Panc1 (cell line): ENCODE results near the gene RPL7A. TPM values are rescaled to one million over a fixed set of nuclear protein-coding genes. Genes with fewer than 3 reads are reported as not detected.

ENCODE experiments used
- ATAC-seq: fragments of 200-7000 bp; cut with Tn5 transposase; 2 replicates; pipeline ENCODE4 v1.9.1; 2020; ENCODE audit warnings: mild to moderate bottlenecking, moderate library complexity
- BruUV-seq: library from RNA; stranded (reverse); fragments of 400-500 nt; replicated peaks from 2 replicates; lab custom pipeline; 2021; lab: Mats Ljungman, UMichigan
- CTCF ChIA-PET: fragments of 300-600 bp; sonication (Branson Sonifier 250); formaldehyde crosslinking; loops from one replicate; lab custom pipeline; 2022; ENCODE audit warnings: antibody characterized with exemption; lab: Charles Lee
- POLR2A ChIA-PET: fragments of 300-600 bp; sonication (Branson Sonifier 250); formaldehyde crosslinking; loops from one replicate; lab custom pipeline; 2022; ENCODE audit warnings: antibody characterized with exemption; lab: Charles Lee
- DNase-seq: peaks from one replicate; pipeline ENCODE4 v3.0.0-alpha.2; 2010; ENCODE audit warnings: low read depth, low spot score
- H3K27ac ChIP-seq: 2 replicates; pipeline ENCODE4 v1.5.1; 2011; ENCODE audit warnings: mild to moderate bottlenecking, low read length, inconsistent platforms
- H3K27me3 ChIP-seq: fragments of 200-500 bp; sonication (Bioruptor generic); 2 replicates; pipeline ENCODE4 v1.6.0; 2014; ENCODE audit warnings: low read length, inconsistent platforms; ENCODE audit not compliant: control insufficient read depth, insufficient read depth
- H3K36me3 ChIP-seq: fragments of 200-500 bp; sonication (Bioruptor generic); 2 replicates; pipeline ENCODE4 v1.5.1; 2014; ENCODE audit warnings: inconsistent platforms, mild to moderate bottlenecking, low read length, moderate library complexity; ENCODE audit not compliant: control insufficient read depth, insufficient read depth
- H3K4me1 ChIP-seq: 2 replicates; pipeline ENCODE4 v1.5.1; 2011; ENCODE audit warnings: inconsistent platforms, mild to moderate bottlenecking, low read length, moderate library complexity; ENCODE audit not compliant: control insufficient read depth, insufficient read depth
- H3K4me3 ChIP-seq, 2 experiments: 2 replicates each; pipeline ENCODE4 v1.5.1; 2011 to 2012; ENCODE audit warnings: low read depth in 2 of 2, low read length in 2 of 2, mild to moderate bottlenecking in 2 of 2, inconsistent platforms in 1 of 2, moderate library complexity in 1 of 2
- H3K9me3 ChIP-seq: fragments of 200-500 bp; sonication (Bioruptor generic); 2 replicates; pipeline ENCODE4 v1.5.1; 2014; ENCODE audit warnings: low read depth, mild to moderate bottlenecking, inconsistent platforms, low read length, moderate library complexity; ENCODE audit not compliant: control insufficient read depth, insufficient read depth
- CTCF ChIP-seq: fragments of 450-650 bp; IDR thresholded peaks from 2 replicates; pipeline ENCODE4 v1.5.1; 2017; ENCODE audit warnings: mild to moderate bottlenecking
- POLR2AphosphoS5 ChIP-seq: IDR thresholded peaks from 2 replicates; pipeline ENCODE4 v1.6.1; 2012; ENCODE audit warnings: mild to moderate bottlenecking, low read depth, low read length, moderate library complexity
- REST ChIP-seq, 2 experiments: IDR thresholded peaks; 2 replicates each; pipeline ENCODE4 v1.6.1; 2011 to 2012; ENCODE audit warnings: low read depth in 2 of 2, control low read depth in 1 of 2, low read length in 1 of 2, mild to moderate bottlenecking in 1 of 2, moderate library complexity in 1 of 2; ENCODE audit not compliant: insufficient read depth in 1 of 2
- SIN3A ChIP-seq: IDR thresholded peaks from 2 replicates; pipeline ENCODE4 v1.6.1; 2012; ENCODE audit warnings: low read depth, mild to moderate bottlenecking, low read length, moderate library complexity, borderline replicate concordance; ENCODE audit not compliant: insufficient read depth
- TCF7L2 ChIP-seq: IDR thresholded peaks from 2 replicates; pipeline ENCODE4 v1.6.1; 2011; ENCODE audit warnings: mild to moderate bottlenecking, low read depth, low read length, inconsistent platforms
- in situ Hi-C: cut with HindIII; loops from 2 replicates; pipeline ENCODE4 v1.10.0; 2016; ENCODE audit warnings: low sequenced_read_pairs, low pct_unique_long_range_greater_than_20kb
- intact Hi-C: fragments of 100-400 bp; cut with micrococcal nuclease; formaldehyde crosslinking; loops from one replicate; pipeline ENCODE4 v1.10.0; 2022; ENCODE audit not compliant: unreplicated experiment
- total RNA-seq: library from RNA; stranded (reverse); gene quantifications from one replicate; pipeline ENCODE4 v1.2.1, GENCODE V29; 2021; ENCODE audit not compliant: unreplicated experiment

Gene RPL7A
- total RNA-seq, 1 experiment from 2014 or later, result 1,104 TPM

GRCh38 chr9:133367778-133368177, 19.8 kb downstream of the RPL7A start:
- no TSS peak for BruUV-seq
- Histone ChIP-seq H3K4me1 (peaks cover 13% of the 10 kb centered on the region), H3K4me3 (no peak overlapping the region), H3K27me3 (no peaks in the 10 kb centered on the region), H3K9me3 (no peaks in the 10 kb centered on the region), H3K36me3 (peaks cover 6% of the 10 kb centered on the region; the same call in 1 of the 2 replicates), H3K27ac (no peak overlapping the region)
- intact Hi-C loops (no loop called here), in situ Hi-C loops (no loop called here)
- no peak for ATAC-seq
- TF ChIP-seq POLR2AphosphoS5 (no peak), REST (IDR thresholded peaks at IDR 0.05; ENCODE audit: insufficient read depth in 1 of 2, low read depth in 2 of 2, low read length in 1 of 2) (no peak), TCF7L2 (no peak), SIN3A (no peak), CTCF (no peak)
- no peak for DNase-seq
- CTCF ChIA-PET, result no interaction called here
- POLR2A ChIA-PET, result no interaction called here

GRCh38 chr9:133368249-133368881, 20.3 kb downstream of the RPL7A start:
- Histone ChIP-seq H3K4me1 (peaks cover 13% of the 10 kb centered on the region), H3K27ac (no peak overlapping the region), H3K9me3 (no peaks in the 10 kb centered on the region), H3K27me3 (no peaks in the 10 kb centered on the region), H3K36me3 (peaks cover 6% of the 10 kb centered on the region; the same call in 1 of the 2 replicates), H3K4me3 (no peak overlapping the region)
- no peak for DNase-seq
- CTCF ChIA-PET, result no interaction called here
- in situ Hi-C loops (no loop called here), intact Hi-C loops (no loop called here)
- TF ChIP-seq TCF7L2, result no peak
- no peak for TF ChIP-seq SIN3A
- TF ChIP-seq REST (IDR thresholded peaks at IDR 0.05; ENCODE audit: insufficient read depth in 1 of 2, low read depth in 2 of 2, low read length in 1 of 2), result no peak
- TF ChIP-seq CTCF, result no peak
- no peak for TF ChIP-seq POLR2AphosphoS5
- ATAC-seq, result no peak
- no TSS peak for BruUV-seq
- POLR2A ChIA-PET, result no interaction called here
